Measurements from ENCODE around the gene DAB2. TPM values are rescaled to one million over a fixed set of nuclear protein-coding genes. Genes with fewer than 3 reads are reported as not detected.

The DAB2 gene
- total and polyA plus RNA-seq, 2 of the 8 experiments (the other 6 are each of a cell fraction or from before 2014, with no cell fraction given): 2.6 to 4.9 TPM

- Histone ChIP-seq H2BK120ac (replicated peaks; ENCODE audit: low read depth, low read length) (no peak overlapping the region), H3K56ac (replicated peaks; ENCODE audit: insufficient read length, low read depth, low read length) (no peak overlapping the region), H3K14ac (ENCODE audit: insufficient read length) (no peak overlapping the region), H4K20me1 (replicated peaks in 1 of 2; ENCODE audit: control insufficient read depth in 1 of 2, insufficient read depth in 2 of 2, low read length in 2 of 2) (no peaks in the 10 kb centered on the region), H3K27ac (ENCODE audit: low read depth, low read length) (no peak overlapping the region), H3K79me2 (ENCODE audit: control insufficient read depth in 1 of 2, insufficient read depth in 2 of 2, low read length in 2 of 2) (no peaks in the 10 kb centered on the region), H2BK5ac (ENCODE audit: low read depth, low read length) (no peak overlapping the region), H3K27me3 (replicated peaks in 1 of 4; ENCODE audit: control insufficient read depth in 3 of 4, extremely low read depth in 1 of 4, insufficient read depth in 3 of 4, low read length in 3 of 4) (no peaks in the 10 kb centered on the region), H4K8ac (ENCODE audit: extremely low read depth, insufficient read depth, low read length) (no peak overlapping the region), H3K36me3 (ENCODE audit: control insufficient read depth in 2 of 4, insufficient read depth in 4 of 4, low read length in 3 of 4) (no peaks in the 10 kb centered on the region), H4K91ac (replicated peaks; ENCODE audit: insufficient read length, low read length) (no peak overlapping the region), H3K18ac (ENCODE audit: extremely low read depth, low read length) (no peak overlapping the region), H3K9me3 (ENCODE audit: insufficient read depth in 2 of 2, low read depth in 1 of 2, low read length in 1 of 2) (no peaks in the 10 kb centered on the region), H3K9ac (replicated peaks in 1 of 4; ENCODE audit: extremely low read depth in 1 of 4, low read depth in 3 of 4, low read length in 3 of 4) (no peak overlapping the region), H2BK20ac (ENCODE audit: low read length) (no peak overlapping the region), H2BK12ac (ENCODE audit: low read depth, low read length) (no peak overlapping the region), H3K4me1 (replicated peaks in 1 of 4; ENCODE audit: control insufficient read depth in 3 of 4, insufficient read depth in 4 of 4, low read length in 3 of 4) (no peaks in the 10 kb centered on the region), H2BK15ac (ENCODE audit: low read length) (no peak overlapping the region), H2AFZ (ENCODE audit: low read length) (no peak overlapping the region), H3K79me1 (ENCODE audit: low read depth, low read length) (no peaks in the 10 kb centered on the region), H3K4me3 (ENCODE audit: extremely low read depth in 1 of 4, insufficient read depth in 2 of 4, low read depth in 3 of 4, low read length in 4 of 4) (no peak overlapping the region), H3K4me2 (ENCODE audit: insufficient read depth in 1 of 2, low read depth in 2 of 2, low read length in 2 of 2) (no peak overlapping the region), H3K4ac (replicated peaks; ENCODE audit: insufficient read length, low read depth, low read length) (no peak overlapping the region), H3K23ac (ENCODE audit: insufficient read length) (no peak overlapping the region), H3K23me2 (ENCODE audit: low read depth, low read length) (no peaks in the 10 kb centered on the region), H4K5ac (ENCODE audit: insufficient read length, low read depth, low read length) (no peak overlapping the region), H2AK5ac (ENCODE audit: low read depth, low read length) (no peak overlapping the region)
- no peak for DNase-seq (ENCODE audit: low read depth in 1 of 2, low spot score in 2 of 2)
- ChIA-PET POLR2A (ENCODE audit: partially characterized antibody) (no interaction called here), CTCF (ENCODE audit: partially characterized antibody) (interaction anchor here (1.1 kb wide), 1 partner anchor 58 kb away, joined by 3 read pairs; no protein-coding TSS in a partner anchor)
- FAIRE-seq: no peak
- WGBS, 2 experiments (ENCODE audit: extremely low coverage in 1 of 2, insufficient coverage in 1 of 2, insufficient read length in 1 of 2, insufficient replicate concordance in 2 of 2, low coverage in 1 of 2, low lambda C conversion rate in 2 of 2, missing lambda C conversion rate in 1 of 2): 70% methylated on average over 4 of the region's 4 CpGs; no CpG with 5 or more reads in 1 of the 2 experiments
- no peak for TF ChIP-seq RFX5 (IDR thresholded peaks at IDR 0.05; ENCODE audit: borderline replicate concordance, low read depth, low read length)
- TF ChIP-seq SRF (IDR thresholded peaks at IDR 0.05; ENCODE audit: low read depth, low read length): no peak
- TF ChIP-seq SP2 (IDR thresholded peaks at IDR 0.05; ENCODE audit: low read length): no peak
- TF ChIP-seq POLR2A (IDR thresholded peaks at IDR 0.05; ENCODE audit: control extremely low read depth in 1 of 2, low read depth in 2 of 2, low read length in 2 of 2): no peak
- TF ChIP-seq SP4 (IDR thresholded peaks at IDR 0.05; ENCODE audit: low read length): no peak
- TF ChIP-seq CBX5 (IDR thresholded peaks at IDR 0.05; ENCODE audit: low read depth, low read length): no peak
- no peak for TF ChIP-seq EP300 (IDR thresholded peaks at IDR 0.05; ENCODE audit: borderline replicate concordance in 1 of 2, low read depth in 2 of 2, low read length in 2 of 2)
- no peak for TF ChIP-seq TCF12 (IDR thresholded peaks at IDR 0.05; ENCODE audit: low read depth, low read length)
Observed at GRCh38 chr5:39433848-39434247, 9.1 kb upstream of the DAB2 start.
